ENCODE measurements around the gene KANSL2. TPM values are rescaled to one million over a fixed set of nuclear protein-coding genes. Genes with fewer than 3 reads are reported as not detected.
"Not testable (repeated sequence)": the region's sequence is repeated elsewhere in the genome, so short reads cannot be mapped to it uniquely, and the experiment has no call there.

KANSL2 gene
- total RNA-seq, 2 donors from 2014 or later = 53.1 to 53.2 TPM

DNA sequence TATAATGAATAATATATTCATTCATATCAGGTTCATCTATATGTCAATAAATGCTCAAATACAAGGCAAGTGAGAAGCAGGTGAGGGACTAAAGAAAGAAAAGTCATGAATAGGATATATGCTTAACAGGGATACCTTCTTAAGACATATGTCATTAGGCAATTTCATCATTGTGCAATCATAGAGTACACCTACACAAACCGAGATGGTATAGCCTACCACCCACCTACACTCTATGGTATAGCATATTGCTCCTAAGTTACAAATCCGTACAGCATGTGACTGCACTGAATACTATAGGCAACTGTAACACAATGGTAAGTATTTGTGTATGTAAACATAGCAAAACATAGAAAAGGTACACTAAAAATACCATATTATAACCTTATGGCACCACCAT, 39.0 kb downstream of the KANSL2 start:
- no peak for TF ChIP-seq POLR2A (IDR thresholded peaks at IDR 0.05)
- TF ChIP-seq, protein P1, sequence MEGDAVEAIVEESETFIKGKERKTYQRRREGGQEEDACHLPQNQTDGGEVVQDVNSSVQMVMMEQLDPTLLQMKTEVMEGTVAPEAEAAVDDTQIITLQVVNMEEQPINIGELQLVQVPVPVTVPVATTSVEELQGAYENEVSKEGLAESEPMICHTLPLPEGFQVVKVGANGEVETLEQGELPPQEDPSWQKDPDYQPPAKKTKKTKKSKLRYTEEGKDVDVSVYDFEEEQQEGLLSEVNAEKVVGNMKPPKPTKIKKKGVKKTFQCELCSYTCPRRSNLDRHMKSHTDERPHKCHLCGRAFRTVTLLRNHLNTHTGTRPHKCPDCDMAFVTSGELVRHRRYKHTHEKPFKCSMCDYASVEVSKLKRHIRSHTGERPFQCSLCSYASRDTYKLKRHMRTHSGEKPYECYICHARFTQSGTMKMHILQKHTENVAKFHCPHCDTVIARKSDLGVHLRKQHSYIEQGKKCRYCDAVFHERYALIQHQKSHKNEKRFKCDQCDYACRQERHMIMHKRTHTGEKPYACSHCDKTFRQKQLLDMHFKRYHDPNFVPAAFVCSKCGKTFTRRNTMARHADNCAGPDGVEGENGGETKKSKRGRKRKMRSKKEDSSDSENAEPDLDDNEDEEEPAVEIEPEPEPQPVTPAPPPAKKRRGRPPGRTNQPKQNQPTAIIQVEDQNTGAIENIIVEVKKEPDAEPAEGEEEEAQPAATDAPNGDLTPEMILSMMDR (IDR thresholded peaks at IDR 0.05) = no peak
- TF ChIP-seq POLR2AphosphoS5 (IDR thresholded peaks at IDR 0.05) = no peak
- WGBS = 91% methylated on average over 2 of the region's 2 CpGs

DNA sequence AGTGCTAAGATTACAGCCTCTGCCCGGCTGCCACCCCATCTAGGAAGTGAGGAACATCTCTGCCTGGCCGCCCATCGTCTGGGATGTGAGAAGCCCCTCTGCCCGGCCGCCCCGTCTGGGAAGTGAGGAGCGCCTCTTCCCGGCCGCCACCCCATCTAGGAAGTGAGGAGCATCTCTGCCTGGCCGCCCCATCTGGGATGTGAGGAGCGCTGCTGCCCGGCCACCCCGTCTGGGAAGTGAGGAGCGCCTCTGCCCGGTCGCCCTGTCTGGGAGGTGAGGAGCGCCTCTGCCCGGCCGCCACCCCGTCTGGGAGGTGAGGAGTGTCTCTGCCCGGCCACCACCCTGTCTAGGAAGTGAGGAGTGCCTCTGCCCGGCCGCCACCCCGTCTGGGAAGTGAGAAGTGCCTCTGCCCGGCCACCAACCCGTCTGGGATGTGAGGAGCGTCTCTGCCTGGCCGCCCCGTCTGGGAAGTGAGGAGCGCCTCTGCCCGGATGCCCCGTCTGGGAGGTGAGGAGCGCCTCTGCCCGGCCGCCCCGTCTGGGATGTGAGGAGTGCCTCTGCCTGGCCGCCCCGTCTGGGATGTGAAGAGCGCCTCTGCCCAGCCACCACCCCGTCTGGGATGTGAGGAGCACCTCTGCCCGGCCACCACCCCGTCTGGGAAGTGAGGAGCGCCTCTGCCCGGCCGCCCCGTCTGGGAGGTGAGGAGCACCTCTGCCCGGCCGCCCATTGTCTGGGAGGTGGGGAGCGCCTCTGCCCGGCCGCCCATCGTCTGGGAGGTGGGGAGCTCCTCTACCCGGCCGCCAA, 40.1 kb downstream of the KANSL2 start:
- DNase-seq (ENCODE audit: low spot score); H3K27ac ChIP-seq; H3K4me1 ChIP-seq (replicated peaks); intact Hi-C loops (cut with DNase I); H3K27me3 ChIP-seq (replicated peaks; ENCODE audit: insufficient read depth); H3K36me3 ChIP-seq; H3K9me3 ChIP-seq; H3K4me3 ChIP-seq: not testable (repeated sequence)
- 96% methylated on average over 43 of the region's 54 CpGs for WGBS

More for the DNA sequence above, 39.0 kb downstream of the KANSL2 start:
- H3K36me3 ChIP-seq = no peaks in the 10 kb centered on the region
- no peaks in the 10 kb centered on the region for H3K27me3 ChIP-seq (replicated peaks; ENCODE audit: insufficient read depth)
- H3K27ac ChIP-seq = no peak overlapping the region
- DNase-seq (ENCODE audit: low spot score) = no peak
- H3K4me1 ChIP-seq (replicated peaks) = no peaks in the 10 kb centered on the region
- no peaks in the 10 kb centered on the region for H3K9me3 ChIP-seq
- intact Hi-C loops (cut with DNase I) = no loop called here
- no peak overlapping the region for H3K4me3 ChIP-seq

DNA sequence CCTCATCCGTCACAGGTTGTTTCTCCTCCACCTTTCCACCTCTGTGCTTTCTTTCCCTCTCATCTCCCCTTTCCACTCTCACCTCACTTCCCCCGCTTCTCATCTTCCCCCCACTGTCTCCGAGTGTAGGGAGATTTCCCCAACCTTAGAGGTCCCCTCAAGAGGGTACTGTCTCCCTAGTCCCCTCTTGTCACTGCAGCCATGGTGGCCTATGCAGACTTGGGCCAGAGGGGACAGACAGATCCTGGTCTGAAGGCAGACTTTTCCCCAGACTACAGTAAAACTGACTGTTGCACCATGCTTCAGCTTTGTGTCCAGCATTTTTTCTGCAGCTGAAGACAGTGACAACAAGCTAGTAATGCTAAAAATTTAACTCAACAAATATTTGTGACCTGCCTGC, 41.2 kb downstream of the KANSL2 start:
- no peak overlapping the region for H3K27ac ChIP-seq
- H3K4me1 ChIP-seq (replicated peaks) = no peaks in the 10 kb centered on the region
- TF ChIP-seq POLR2AphosphoS5 (IDR thresholded peaks at IDR 0.05) (no peak), POLR2A (IDR thresholded peaks at IDR 0.05) (no peak)
- TF ChIP-seq, protein P1 (IDR thresholded peaks at IDR 0.05) = no peak
- no peak for DNase-seq (ENCODE audit: low spot score)
- 89% methylated on average over 3 of the region's 3 CpGs for WGBS
- intact Hi-C loops (cut with DNase I) = no loop called here
- H3K4me3 ChIP-seq = no peak overlapping the region
- H3K9me3 ChIP-seq = no peaks in the 10 kb centered on the region
- no peaks in the 10 kb centered on the region for H3K36me3 ChIP-seq
- H3K27me3 ChIP-seq (replicated peaks; ENCODE audit: insufficient read depth) = no peaks in the 10 kb centered on the region

DNA sequence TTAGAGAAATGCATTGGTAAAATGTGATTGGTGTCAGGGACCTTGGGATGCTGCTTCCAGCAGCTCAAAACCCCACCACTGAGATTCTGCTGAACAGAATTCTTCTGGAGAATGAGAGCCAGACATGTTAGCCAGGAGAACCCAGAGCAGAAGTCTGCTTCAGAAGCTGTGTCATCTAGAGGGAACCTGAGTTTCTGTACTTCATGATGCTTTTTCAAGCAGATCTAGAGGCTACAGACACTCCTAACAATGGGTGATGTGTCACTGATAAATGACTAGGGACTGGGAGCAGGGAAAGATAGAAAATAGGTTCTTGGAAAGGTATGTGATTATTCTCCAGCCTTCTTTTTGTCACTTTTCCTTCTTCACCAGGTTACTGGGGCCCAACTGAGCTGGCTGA, 41.6 kb downstream of the KANSL2 start:
- Histone ChIP-seq H3K27ac (no peak overlapping the region), H3K4me3 (no peak overlapping the region), H3K9me3 (no peaks in the 10 kb centered on the region), H3K36me3 (no peaks in the 10 kb centered on the region), H3K4me1 (replicated peaks) (no peaks in the 10 kb centered on the region), H3K27me3 (replicated peaks; ENCODE audit: insufficient read depth) (no peaks in the 10 kb centered on the region)
- intact Hi-C loops (cut with DNase I) = no loop called here
- DNase-seq (ENCODE audit: low spot score) = no peak
- TF ChIP-seq POLR2AphosphoS5 (IDR thresholded peaks at IDR 0.05) (no peak), POLR2A (IDR thresholded peaks at IDR 0.05) (no peak)
- TF ChIP-seq, protein P1 (IDR thresholded peaks at IDR 0.05) = no peak

DNA sequence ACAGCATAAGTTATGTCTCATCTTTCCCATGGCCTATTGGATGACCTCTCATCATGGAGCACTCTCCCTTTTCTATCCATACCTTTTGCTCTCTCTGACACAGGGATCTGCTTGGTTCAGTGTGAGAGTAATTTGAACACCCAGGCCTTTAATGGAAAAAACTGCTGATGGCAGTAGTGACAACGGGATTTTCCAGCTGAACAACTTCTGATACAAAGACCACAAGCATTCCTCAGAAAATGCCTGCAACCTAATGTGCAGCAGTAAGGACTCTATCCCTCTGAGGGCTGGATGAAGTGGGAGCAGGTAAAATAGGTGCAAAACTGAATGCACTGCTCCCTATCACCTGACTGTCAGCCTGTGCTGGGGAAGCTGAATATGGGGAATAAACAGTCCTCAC, 51.0 kb downstream of the KANSL2 start:
- Histone ChIP-seq H3K27ac (no peak overlapping the region), H3K36me3 (no peaks in the 10 kb centered on the region), H3K4me1 (replicated peaks) (no peaks in the 10 kb centered on the region), H3K4me3 (no peak overlapping the region), H3K9me3 (no peaks in the 10 kb centered on the region), H3K27me3 (replicated peaks; ENCODE audit: insufficient read depth) (no peaks in the 10 kb centered on the region)
- 23% methylated on average over 1 of the region's 1 CpG for WGBS
- no peak for TF ChIP-seq POLR2A (IDR thresholded peaks at IDR 0.05)
- TF ChIP-seq, protein P1 (IDR thresholded peaks at IDR 0.05) = no peak
- TF ChIP-seq POLR2AphosphoS5 (IDR thresholded peaks at IDR 0.05) = no peak
- no peak for DNase-seq (ENCODE audit: low spot score)
- intact Hi-C loops (cut with DNase I) = no loop called here

All from prostate gland (tissue), 2 donors.